ENCODE results near the gene TSKU.
"Not testable (repeated sequence)": the region's sequence is repeated elsewhere in the genome, so short reads cannot be mapped to it uniquely, and the experiment has no call there.

The TSKU gene

DNA sequence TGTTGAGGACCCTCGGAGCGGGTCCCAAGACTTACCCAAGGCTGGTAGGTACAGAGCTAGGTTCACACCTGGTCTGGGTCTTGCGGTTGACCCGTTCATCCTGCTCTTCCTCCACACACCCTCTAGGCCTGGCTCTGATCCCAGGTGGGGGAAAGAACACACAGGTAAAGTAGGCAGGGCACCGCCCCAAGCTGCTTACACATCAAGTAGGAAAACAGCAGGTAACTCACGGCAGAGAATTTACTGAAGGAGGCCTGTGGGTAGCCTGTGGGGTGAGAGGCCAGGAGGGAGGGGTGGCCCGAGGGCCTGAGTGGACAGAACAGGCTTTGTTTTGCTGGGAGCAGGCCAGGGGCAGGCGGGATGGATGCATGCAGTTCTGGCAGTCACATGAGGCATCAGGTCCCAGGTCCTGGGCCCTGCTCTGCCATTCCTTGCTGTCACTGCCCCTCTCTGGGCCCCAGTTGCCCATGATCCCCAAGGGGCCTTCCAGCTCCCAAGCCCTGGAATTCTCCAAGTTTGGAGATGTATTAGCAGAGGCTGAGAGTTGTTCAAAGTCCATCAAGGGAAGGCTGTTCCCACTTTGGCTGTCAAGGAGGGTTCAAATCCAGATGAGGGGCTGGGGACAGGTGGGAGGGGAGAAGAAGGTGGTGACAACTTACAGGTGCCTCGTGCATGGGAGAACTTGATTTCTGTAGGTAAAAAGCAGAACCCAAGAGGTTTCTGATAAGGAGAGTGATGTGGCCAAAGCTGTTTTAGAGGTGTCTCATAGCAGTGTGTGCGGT lies 5.7 kb downstream of the TSKU start:
- H3K4me3 ChIP-seq (ENCODE audit: low read length): no peak overlapping the region
- peak; percentile 94 for DNase-seq (ENCODE audit: low read depth)
- TF ChIP-seq, protein P1, sequence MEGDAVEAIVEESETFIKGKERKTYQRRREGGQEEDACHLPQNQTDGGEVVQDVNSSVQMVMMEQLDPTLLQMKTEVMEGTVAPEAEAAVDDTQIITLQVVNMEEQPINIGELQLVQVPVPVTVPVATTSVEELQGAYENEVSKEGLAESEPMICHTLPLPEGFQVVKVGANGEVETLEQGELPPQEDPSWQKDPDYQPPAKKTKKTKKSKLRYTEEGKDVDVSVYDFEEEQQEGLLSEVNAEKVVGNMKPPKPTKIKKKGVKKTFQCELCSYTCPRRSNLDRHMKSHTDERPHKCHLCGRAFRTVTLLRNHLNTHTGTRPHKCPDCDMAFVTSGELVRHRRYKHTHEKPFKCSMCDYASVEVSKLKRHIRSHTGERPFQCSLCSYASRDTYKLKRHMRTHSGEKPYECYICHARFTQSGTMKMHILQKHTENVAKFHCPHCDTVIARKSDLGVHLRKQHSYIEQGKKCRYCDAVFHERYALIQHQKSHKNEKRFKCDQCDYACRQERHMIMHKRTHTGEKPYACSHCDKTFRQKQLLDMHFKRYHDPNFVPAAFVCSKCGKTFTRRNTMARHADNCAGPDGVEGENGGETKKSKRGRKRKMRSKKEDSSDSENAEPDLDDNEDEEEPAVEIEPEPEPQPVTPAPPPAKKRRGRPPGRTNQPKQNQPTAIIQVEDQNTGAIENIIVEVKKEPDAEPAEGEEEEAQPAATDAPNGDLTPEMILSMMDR (IDR thresholded peaks at IDR 0.05; ENCODE audit: insufficient read depth, low read depth, low read length, missing control alignments): no peak

DNA sequence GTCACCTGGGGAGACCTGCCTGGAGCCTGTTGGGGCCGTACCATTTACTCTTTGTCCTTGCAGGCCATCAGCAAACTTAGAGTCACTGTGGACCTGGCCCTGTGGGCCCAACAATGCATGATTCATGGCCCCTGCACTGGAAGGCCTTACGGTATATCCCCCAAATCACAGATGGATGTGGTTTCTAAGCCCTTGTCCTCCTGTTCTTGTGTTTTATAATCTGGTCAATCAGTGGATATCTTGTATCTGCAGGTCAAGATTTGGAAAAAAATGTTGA lies 6.2 kb downstream of the TSKU start:
- H3K4me3 ChIP-seq (ENCODE audit: low read length): no peak overlapping the region
- DNase-seq (ENCODE audit: low read depth): no peak
- TF ChIP-seq, protein P1 (IDR thresholded peaks at IDR 0.05; ENCODE audit: insufficient read depth, low read depth, low read length, missing control alignments): no peak

DNA sequence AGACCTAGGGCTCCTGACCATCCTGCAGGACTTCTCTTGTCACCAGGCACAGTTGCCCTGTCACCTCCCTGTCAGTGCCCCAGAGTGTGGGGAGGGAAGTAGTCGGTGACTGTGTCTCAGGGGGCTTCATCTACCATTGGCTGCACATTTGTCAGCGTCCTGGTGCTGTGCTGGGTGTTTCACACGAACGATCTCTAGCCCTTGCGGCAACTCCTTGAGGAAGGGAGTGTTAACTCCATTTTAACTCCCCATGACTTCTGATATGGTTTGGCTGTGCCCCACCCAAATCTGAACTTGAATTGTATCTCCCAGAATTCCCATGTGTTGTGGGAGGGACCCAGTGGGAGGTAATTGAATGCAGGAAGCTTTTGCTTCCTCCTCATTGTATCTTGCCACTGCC lies 7.1 kb downstream of the TSKU start:
- TF ChIP-seq, protein P1 (IDR thresholded peaks at IDR 0.05; ENCODE audit: insufficient read depth, low read depth, low read length, missing control alignments): no peak
- no peak overlapping the region for H3K4me3 ChIP-seq (ENCODE audit: low read length)
- DNase-seq (ENCODE audit: low read depth): no peak

DNA sequence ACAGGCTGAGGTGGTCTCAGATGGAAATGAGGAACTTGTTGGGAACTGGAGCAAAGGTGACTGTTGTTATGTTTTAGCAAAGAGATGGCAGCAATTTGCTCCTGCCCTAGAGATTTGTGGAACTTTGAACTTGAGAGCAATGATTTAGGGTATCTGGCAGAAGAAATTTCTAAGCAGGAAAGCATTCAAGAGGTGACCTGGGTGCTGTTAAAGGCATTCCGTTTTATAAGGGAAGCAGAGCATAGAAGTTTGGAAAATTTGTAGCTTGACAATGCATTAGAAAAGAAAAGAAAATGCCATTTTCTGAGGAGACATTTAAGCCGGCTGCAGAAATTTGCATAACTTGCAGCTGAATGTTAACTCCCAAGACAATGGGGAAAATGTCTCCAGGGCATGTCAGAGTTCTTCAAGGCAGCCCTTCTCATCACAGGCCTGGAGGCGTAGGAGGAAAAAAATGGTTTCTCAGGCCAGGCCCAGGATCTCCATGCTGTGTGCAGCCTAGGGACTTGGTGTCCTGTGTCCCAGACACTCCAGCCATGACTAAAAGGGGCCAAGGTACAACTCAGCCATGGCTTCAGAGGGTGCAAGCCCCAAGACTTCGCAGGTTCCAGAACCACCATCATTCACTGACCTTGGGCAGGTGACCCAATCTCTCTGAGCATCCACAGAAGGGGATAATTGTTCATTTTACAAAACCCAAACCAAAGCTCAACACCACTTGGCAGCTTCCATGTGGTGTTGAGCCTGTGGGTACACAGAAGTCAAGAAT lies 8.0 kb downstream of the TSKU start:
- not testable (repeated sequence) for DNase-seq (ENCODE audit: low read depth); H3K4me3 ChIP-seq (ENCODE audit: low read length)

DNA sequence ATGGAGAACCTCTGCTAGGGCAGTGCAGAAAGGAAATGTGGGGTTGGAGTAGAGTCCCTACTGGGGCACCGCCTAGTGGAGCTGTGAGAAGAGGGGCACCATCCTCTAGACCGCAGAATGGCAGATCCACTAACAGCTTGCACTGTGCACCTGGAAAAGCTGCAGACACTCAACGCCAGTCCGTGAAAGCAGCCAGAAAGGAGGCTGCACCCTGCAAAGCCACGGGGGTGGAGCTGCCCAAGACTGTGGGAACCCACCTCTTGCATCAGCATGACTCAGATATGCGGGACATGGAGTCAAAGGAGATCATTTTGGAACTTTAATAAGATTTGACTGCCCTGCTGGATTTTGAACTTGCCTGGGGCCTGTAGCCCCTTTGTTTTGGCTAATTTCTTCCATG lies 8.7 kb downstream of the TSKU start:
- DNase-seq (ENCODE audit: low read depth): peak; percentile 76
- no peak overlapping the region for H3K4me3 ChIP-seq (ENCODE audit: low read length)
- TF ChIP-seq, protein P1 (IDR thresholded peaks at IDR 0.05; ENCODE audit: insufficient read depth, low read depth, low read length, missing control alignments): no peak

DNA sequence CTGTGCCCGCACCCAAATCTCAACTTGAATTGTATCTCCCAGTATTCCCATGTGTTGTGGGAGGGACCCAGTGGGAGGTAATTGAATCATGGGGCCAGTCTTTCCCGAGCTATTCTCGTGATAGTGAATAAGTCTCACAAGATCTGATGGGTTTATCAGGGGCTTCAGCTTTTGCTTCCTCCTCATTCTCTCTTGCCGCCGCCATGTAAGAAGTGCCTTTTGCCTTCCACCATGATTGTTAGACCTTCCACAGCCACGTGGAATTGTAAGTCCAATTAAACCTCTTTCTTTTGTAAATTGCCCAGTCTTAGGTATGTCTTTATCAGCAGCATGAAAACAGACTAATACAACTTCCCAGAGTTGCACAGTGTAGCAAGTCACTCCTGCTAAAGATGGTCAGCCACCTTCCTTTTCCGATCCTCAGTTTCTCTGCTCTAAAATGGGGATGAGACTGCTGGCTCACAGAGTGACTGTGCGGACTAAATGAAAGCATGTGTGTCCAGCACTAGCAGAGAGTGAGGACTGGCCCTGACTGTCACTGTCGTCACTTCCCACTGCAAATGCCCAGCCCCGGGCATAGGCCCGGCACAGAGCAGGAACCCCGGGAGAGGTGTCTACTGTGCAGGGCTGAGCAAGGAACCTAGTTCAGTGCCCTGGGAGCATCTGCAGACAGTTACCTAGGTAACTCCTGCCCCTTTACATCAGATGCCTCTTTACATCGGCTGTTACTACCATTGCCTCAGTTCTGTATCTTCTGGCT lies 9.5 kb downstream of the TSKU start:
- DNase-seq (ENCODE audit: low read depth): no peak

More for the DNA sequence above, 9.5 kb downstream of the TSKU start:
- TF ChIP-seq, protein P1 (IDR thresholded peaks at IDR 0.05; ENCODE audit: insufficient read depth, low read depth, low read length, missing control alignments): no peak
- no peak overlapping the region for H3K4me3 ChIP-seq (ENCODE audit: low read length)

Data from epithelial cell of esophagus (primary cell).